ENCODE results near the gene AQP2. TPM values are rescaled to one million over a fixed set of nuclear protein-coding genes. Genes with fewer than 3 reads are reported as not detected.

The AQP2 gene
- total and polyA plus RNA-seq, 2 experiments from 2014 or later, result 0.71 to 1.4 TPM

DNA sequence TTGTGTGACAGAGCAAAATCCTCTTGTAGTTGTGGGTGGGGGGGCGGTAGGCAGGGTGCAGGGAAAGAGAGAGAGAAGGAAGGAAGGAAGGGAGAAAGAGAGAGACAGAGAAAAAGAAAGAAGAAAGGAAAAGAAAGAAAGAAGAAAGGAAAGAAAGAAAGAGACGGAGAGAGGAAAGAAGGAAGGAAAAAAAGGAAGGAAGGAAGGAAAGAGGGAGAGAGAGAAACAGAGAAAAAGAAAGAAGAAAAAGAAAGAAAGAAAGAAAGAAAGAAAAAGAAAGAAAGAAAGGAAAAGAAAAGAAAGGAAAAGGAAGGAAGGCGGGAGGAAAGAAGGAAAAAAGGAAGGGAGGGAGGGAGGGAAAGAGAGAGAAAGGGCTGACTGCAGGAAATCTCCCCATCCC, 29.2 kb upstream of the AQP2 start:
- no peaks in the 10 kb centered on the region for H3K36me3 ChIP-seq (replicated peaks; ENCODE audit: insufficient read depth, low read depth)
- H3K79me2 ChIP-seq, result no peaks in the 10 kb centered on the region
- H3K4me3 ChIP-seq, result no peak overlapping the region
- WGBS (ENCODE audit: low lambda C conversion rate, missing lambda C conversion rate), result 75% methylated on average over 1 of the region's 3 CpGs
- no peaks in the 10 kb centered on the region for H3K27me3 ChIP-seq
- TF ChIP-seq, protein P1, sequence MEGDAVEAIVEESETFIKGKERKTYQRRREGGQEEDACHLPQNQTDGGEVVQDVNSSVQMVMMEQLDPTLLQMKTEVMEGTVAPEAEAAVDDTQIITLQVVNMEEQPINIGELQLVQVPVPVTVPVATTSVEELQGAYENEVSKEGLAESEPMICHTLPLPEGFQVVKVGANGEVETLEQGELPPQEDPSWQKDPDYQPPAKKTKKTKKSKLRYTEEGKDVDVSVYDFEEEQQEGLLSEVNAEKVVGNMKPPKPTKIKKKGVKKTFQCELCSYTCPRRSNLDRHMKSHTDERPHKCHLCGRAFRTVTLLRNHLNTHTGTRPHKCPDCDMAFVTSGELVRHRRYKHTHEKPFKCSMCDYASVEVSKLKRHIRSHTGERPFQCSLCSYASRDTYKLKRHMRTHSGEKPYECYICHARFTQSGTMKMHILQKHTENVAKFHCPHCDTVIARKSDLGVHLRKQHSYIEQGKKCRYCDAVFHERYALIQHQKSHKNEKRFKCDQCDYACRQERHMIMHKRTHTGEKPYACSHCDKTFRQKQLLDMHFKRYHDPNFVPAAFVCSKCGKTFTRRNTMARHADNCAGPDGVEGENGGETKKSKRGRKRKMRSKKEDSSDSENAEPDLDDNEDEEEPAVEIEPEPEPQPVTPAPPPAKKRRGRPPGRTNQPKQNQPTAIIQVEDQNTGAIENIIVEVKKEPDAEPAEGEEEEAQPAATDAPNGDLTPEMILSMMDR (IDR thresholded peaks at IDR 0.05; ENCODE audit: poor library complexity), result no peak
- TF ChIP-seq EZH2 (IDR thresholded peaks at IDR 0.05; ENCODE audit: borderline replicate concordance) (no peak), EZH2phosphoT487 (IDR thresholded peaks at IDR 0.05; ENCODE audit: low read depth, severe bottlenecking, unreplicated experiment) (no peak)
- no peak for DNase-seq (ENCODE audit: low spot score)
- H3K9me2 ChIP-seq (replicated peaks; ENCODE audit: insufficient read depth), result no peaks in the 10 kb centered on the region
- H3K27ac ChIP-seq, result no peak overlapping the region
- no peak overlapping the region for H2AFZ ChIP-seq
- H3K4me1 ChIP-seq (ENCODE audit: insufficient read depth), result no peaks in the 10 kb centered on the region
- H4K20me1 ChIP-seq (ENCODE audit: insufficient read depth, poor library complexity, severe bottlenecking), result no peaks in the 10 kb centered on the region
- no peak overlapping the region for H3K4me2 ChIP-seq
- no peaks in the 10 kb centered on the region for H3K9me3 ChIP-seq (ENCODE audit: low read depth)

- no peaks in the 10 kb centered on the region for H3K79me2 ChIP-seq
- no peaks in the 10 kb centered on the region for H3K4me1 ChIP-seq (ENCODE audit: insufficient read depth)
- H3K9me2 ChIP-seq (replicated peaks; ENCODE audit: insufficient read depth), result no peaks in the 10 kb centered on the region
- no peaks in the 10 kb centered on the region for H3K9me3 ChIP-seq (ENCODE audit: low read depth)
- 69% methylated on average over 6 of the region's 6 CpGs for WGBS (ENCODE audit: low lambda C conversion rate, missing lambda C conversion rate)
- no peak for DNase-seq (ENCODE audit: low spot score)
- no peaks in the 10 kb centered on the region for H3K36me3 ChIP-seq (replicated peaks; ENCODE audit: insufficient read depth, low read depth)
- H2AFZ ChIP-seq, result no peak overlapping the region
- no peaks in the 10 kb centered on the region for H4K20me1 ChIP-seq (ENCODE audit: insufficient read depth, poor library complexity, severe bottlenecking)
- no peak overlapping the region for H3K27ac ChIP-seq
- no peaks in the 10 kb centered on the region for H3K27me3 ChIP-seq
- H3K4me3 ChIP-seq, result no peak overlapping the region
- TF ChIP-seq, protein P1 (IDR thresholded peaks at IDR 0.05; ENCODE audit: poor library complexity), result no peak
- TF ChIP-seq EZH2 (IDR thresholded peaks at IDR 0.05; ENCODE audit: borderline replicate concordance) (no peak), EZH2phosphoT487 (IDR thresholded peaks at IDR 0.05; ENCODE audit: low read depth, severe bottlenecking, unreplicated experiment) (no peak)
- no peak overlapping the region for H3K4me2 ChIP-seq
Measured at GRCh38 chr12:49921936-49922335, 28.6 kb upstream of the AQP2 start.

DNA sequence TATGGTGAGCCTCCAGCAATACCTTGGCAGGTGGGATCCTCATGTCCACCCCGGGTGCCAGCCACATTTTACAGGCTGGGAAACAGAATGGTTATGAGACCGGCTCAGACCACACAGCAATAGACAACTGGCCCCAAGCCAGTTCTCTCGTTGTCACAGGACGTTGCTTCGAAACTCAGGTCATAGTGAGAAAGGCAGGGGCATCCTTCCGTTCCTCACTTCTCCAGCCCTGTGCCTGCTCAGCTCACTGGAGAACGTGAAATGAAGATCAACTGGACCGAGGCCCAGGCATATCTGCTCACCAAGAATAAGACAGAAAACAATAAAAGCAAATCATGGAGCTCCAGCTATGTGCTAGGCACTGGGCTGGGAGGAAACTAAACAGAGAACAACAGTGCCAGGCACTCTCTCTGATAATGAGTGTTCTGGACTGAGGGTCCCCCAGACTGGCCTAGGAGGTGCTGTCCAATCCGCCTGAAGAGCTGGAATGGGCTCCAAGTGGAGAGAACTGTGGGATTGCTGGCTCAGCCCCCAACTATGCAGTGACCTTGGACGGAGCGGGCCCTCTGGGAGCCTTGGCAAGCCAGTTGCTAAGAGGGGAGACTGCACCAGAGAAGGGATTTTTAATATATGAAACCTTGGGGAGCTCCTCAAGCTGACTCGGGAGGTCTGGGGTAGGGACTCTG, 28.0 kb upstream of the AQP2 start:
- Histone ChIP-seq H3K79me2 (no peaks in the 10 kb centered on the region), H3K36me3 (replicated peaks; ENCODE audit: insufficient read depth, low read depth) (no peaks in the 10 kb centered on the region), H3K4me3 (no peak overlapping the region), H3K9me3 (ENCODE audit: low read depth) (no peaks in the 10 kb centered on the region), H3K27ac (no peak overlapping the region), H3K4me2 (no peak overlapping the region), H3K4me1 (ENCODE audit: insufficient read depth) (no peaks in the 10 kb centered on the region), H3K27me3 (no peaks in the 10 kb centered on the region), H4K20me1 (ENCODE audit: insufficient read depth, poor library complexity, severe bottlenecking) (no peaks in the 10 kb centered on the region), H3K9me2 (replicated peaks; ENCODE audit: insufficient read depth) (no peaks in the 10 kb centered on the region), H2AFZ (no peak overlapping the region)
- DNase-seq (ENCODE audit: low spot score), result no peak
- WGBS (ENCODE audit: low lambda C conversion rate, missing lambda C conversion rate), result 92% methylated on average over 12 of the region's 12 CpGs
- TF ChIP-seq, protein P1 (IDR thresholded peaks at IDR 0.05; ENCODE audit: poor library complexity), result no peak
- TF ChIP-seq EZH2 (IDR thresholded peaks at IDR 0.05; ENCODE audit: borderline replicate concordance) (no peak), EZH2phosphoT487 (IDR thresholded peaks at IDR 0.05; ENCODE audit: low read depth, severe bottlenecking, unreplicated experiment) (no peak)

Measured in hepatocyte (in vitro differentiated cells).